ENCODE results near the gene TMEM95. TPM values are rescaled to one million over a fixed set of nuclear protein-coding genes. Genes with fewer than 3 reads are reported as not detected.

TMEM95 gene
- total and polyA plus RNA-seq, 2 of the 8 experiments (the other 6 are each of a cell fraction or from before 2014, with no cell fraction given), result not detected

GRCh38 chr17:7309628-7310027, 45.3 kb upstream of the TMEM95 start:
- H3K14ac ChIP-seq (ENCODE audit: insufficient read length), result no peak overlapping the region
- peaks cover 17 to 43% of the 10 kb centered on the region in 2 experiments for H3K79me2 ChIP-seq (ENCODE audit: control insufficient read depth in 1 of 2, insufficient read depth in 2 of 2, low read length in 2 of 2)
- no peaks in the 10 kb centered on the region for H3K9me3 ChIP-seq (ENCODE audit: insufficient read depth in 2 of 2, low read depth in 1 of 2, low read length in 1 of 2)
- H3K4ac ChIP-seq (replicated peaks; ENCODE audit: insufficient read length, low read depth, low read length), result no peak overlapping the region
- no peak overlapping the region for H2BK120ac ChIP-seq (replicated peaks; ENCODE audit: low read depth, low read length)
- H3K23me2 ChIP-seq (ENCODE audit: low read depth, low read length), result peaks cover 10% of the 10 kb centered on the region
- ChIA-PET POLR2A (ENCODE audit: partially characterized antibody) (interaction anchor here (0.8 to 11.3 kb wide), 19 partner anchors 8 to 252 kb away, joined by 3 to 223 read pairs (median 7); partner anchors contain the start of genes ACAP1, CLDN7, DLG4 and KCTD11), CTCF (ENCODE audit: partially characterized antibody) (interaction anchor here (1.4 to 4.5 kb wide), 3 partner anchors 12 to 264 kb away, joined by 5 to 22 read pairs (median 5); no protein-coding TSS in a partner anchor)
- no peak overlapping the region for H2BK20ac ChIP-seq (ENCODE audit: low read length)
- H4K8ac ChIP-seq (ENCODE audit: extremely low read depth, insufficient read depth, low read length), result no peak overlapping the region
- peak overlapping the region in 3 of 4 experiments; percentile 87 to 97 (median 89); a peak in 4 of 8 replicates for H3K4me3 ChIP-seq (ENCODE audit: extremely low read depth in 1 of 4, insufficient read depth in 2 of 4, low read depth in 3 of 4, low read length in 4 of 4)
- no peak overlapping the region for H3K27ac ChIP-seq (ENCODE audit: low read depth, low read length)
- H3K79me1 ChIP-seq (ENCODE audit: low read depth, low read length), result peaks cover 12% of the 10 kb centered on the region
- 90% methylated on average over 12 of the region's 12 CpGs; no CpG with 5 or more reads in 1 of the 2 experiments for WGBS, 2 experiments (ENCODE audit: extremely low coverage in 1 of 2, insufficient coverage in 1 of 2, insufficient read length in 1 of 2, insufficient replicate concordance in 2 of 2, low coverage in 1 of 2, low lambda C conversion rate in 2 of 2, missing lambda C conversion rate in 1 of 2)
- H3K4me1 ChIP-seq (replicated peaks in 1 of 4; ENCODE audit: control insufficient read depth in 3 of 4, insufficient read depth in 4 of 4, low read length in 3 of 4), result peaks cover 0 to 14% (median 6%) of the 10 kb centered on the region in 4 experiments; a peak in 5 of 7 replicates
- H4K5ac ChIP-seq (ENCODE audit: insufficient read length, low read depth, low read length), result no peak overlapping the region
- H2BK15ac ChIP-seq (ENCODE audit: low read length), result no peak overlapping the region
- no peak overlapping the region for H3K18ac ChIP-seq (ENCODE audit: extremely low read depth, low read length)
- no peaks in the 10 kb centered on the region for H3K27me3 ChIP-seq (replicated peaks in 1 of 4; ENCODE audit: control insufficient read depth in 3 of 4, extremely low read depth in 1 of 4, insufficient read depth in 3 of 4, low read length in 3 of 4)
- peaks cover 27 to 46% (median 36%) of the 10 kb centered on the region in 4 experiments for H3K36me3 ChIP-seq (ENCODE audit: control insufficient read depth in 2 of 4, insufficient read depth in 4 of 4, low read length in 3 of 4)
- no peak overlapping the region for H2BK5ac ChIP-seq (ENCODE audit: low read depth, low read length)
- H2AK5ac ChIP-seq (ENCODE audit: low read depth, low read length), result no peak overlapping the region
- no peak overlapping the region for H3K23ac ChIP-seq (ENCODE audit: insufficient read length)
- TF ChIP-seq POLR2AphosphoS5 (IDR thresholded peaks at IDR 0.05; ENCODE audit: low read depth, low read length) (peak; percentile 39), POU5F1 (IDR thresholded peaks at IDR 0.05; ENCODE audit: low read depth, low read length) (no peak), USF2 (IDR thresholded peaks at IDR 0.05; ENCODE audit: low read length) (no peak)
- FAIRE-seq (no peak), DNase-seq (ENCODE audit: low read depth in 1 of 2, low spot score in 2 of 2) (no peak)
- no peak overlapping the region for H2BK12ac ChIP-seq (ENCODE audit: low read depth, low read length)
- no peak overlapping the region; a peak in 1 of 7 replicates for H3K9ac ChIP-seq (replicated peaks in 1 of 4; ENCODE audit: extremely low read depth in 1 of 4, low read depth in 3 of 4, low read length in 3 of 4)
- H3K4me2 ChIP-seq (ENCODE audit: insufficient read depth in 1 of 2, low read depth in 2 of 2, low read length in 2 of 2), result peak overlapping the region; percentile 88 to 99; a peak in 3 of 4 replicates
- H2AFZ ChIP-seq (ENCODE audit: low read length), result no peak overlapping the region
- peaks cover 21 to 28% of the 10 kb centered on the region in 2 experiments for H4K20me1 ChIP-seq (replicated peaks in 1 of 2; ENCODE audit: control insufficient read depth in 1 of 2, insufficient read depth in 2 of 2, low read length in 2 of 2)
- H4K91ac ChIP-seq (replicated peaks; ENCODE audit: insufficient read length, low read length), result no peak overlapping the region
- no peak overlapping the region for H3K56ac ChIP-seq (replicated peaks; ENCODE audit: insufficient read length, low read depth, low read length)

All from H1 (cell line).